Nephron progenitor cell (in vitro differentiated cells): ENCODE measurements around the gene TSR2.

Experiments used
- DNase-seq: peaks from one replicate; pipeline ENCODE4 v3.0.0; 2021
- H3K27ac Mint-ChIP-seq: 2 replicates; pipeline ENCODE4 v1.8.0; 2021; ENCODE audit warnings: mild to moderate bottlenecking, moderate library complexity, mixed read lengths
- H3K27me3 Mint-ChIP-seq: 2 replicates; pipeline ENCODE4 v1.8.0; 2021; ENCODE audit warnings: mild to moderate bottlenecking, low read depth, mixed read lengths; ENCODE audit not compliant: poor library complexity
- H3K36me3 Mint-ChIP-seq: 2 replicates; pipeline ENCODE4 v1.8.0; 2021; ENCODE audit warnings: low read depth, mixed read lengths
- H3K4me1 Mint-ChIP-seq: 2 replicates; pipeline ENCODE4 v1.8.0; 2021; ENCODE audit warnings: mixed read lengths
- H3K4me3 Mint-ChIP-seq: 2 replicates; pipeline ENCODE4 v1.8.0; 2021; ENCODE audit warnings: mild to moderate bottlenecking, moderate library complexity, mixed read lengths
- H3K9me3 Mint-ChIP-seq: 2 replicates; pipeline ENCODE4 v1.8.0; 2021; ENCODE audit warnings: mild to moderate bottlenecking, moderate library complexity, mixed read lengths
- TF ChIP-seq, protein P1 (sequence below): fragments of 200-600 bp; sonication (generic); IDR thresholded peaks from 2 replicates; pipeline ENCODE4 v1.5.0; 2021; ENCODE audit warnings: antibody characterized with exemption

Gene TSR2

DNA sequence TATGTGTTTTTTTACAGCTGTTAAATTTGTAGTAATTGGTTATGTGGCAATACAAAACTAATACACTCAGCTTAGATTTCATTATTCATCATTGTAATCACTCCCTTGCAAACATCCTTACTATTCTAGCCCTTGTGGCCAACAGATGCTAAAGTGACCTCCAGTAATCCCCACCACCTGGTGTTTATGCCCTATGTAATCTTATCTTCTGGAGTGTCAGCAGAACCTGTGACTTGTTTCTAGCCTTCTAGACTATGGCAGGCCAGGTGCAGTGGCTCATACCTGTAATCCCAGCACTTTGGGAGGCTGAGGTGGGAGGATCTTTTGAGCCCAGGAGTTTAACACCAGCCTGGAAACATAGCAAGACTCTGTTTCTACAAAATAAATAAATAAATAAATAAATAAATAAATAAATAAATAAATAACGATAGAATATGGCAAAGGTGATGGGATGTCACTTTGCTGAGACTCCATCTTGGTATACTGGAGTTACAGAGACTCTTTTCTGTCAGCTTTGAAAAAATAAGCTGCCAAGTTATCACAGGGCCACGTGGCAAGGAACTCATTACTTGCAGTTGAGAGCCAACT lies 12.3 kb upstream of the TSR2 start:
- no peak for DNase-seq
- Mint-ChIP-seq H3K9me3 (peaks cover 35% of the 10 kb centered on the region), H3K4me1 (no peaks in the 10 kb centered on the region), H3K27me3 (peaks cover 3% of the 10 kb centered on the region), H3K4me3 (no peak overlapping the region), H3K27ac (no peak overlapping the region), H3K36me3 (no peaks in the 10 kb centered on the region)
- TF ChIP-seq, protein P1, sequence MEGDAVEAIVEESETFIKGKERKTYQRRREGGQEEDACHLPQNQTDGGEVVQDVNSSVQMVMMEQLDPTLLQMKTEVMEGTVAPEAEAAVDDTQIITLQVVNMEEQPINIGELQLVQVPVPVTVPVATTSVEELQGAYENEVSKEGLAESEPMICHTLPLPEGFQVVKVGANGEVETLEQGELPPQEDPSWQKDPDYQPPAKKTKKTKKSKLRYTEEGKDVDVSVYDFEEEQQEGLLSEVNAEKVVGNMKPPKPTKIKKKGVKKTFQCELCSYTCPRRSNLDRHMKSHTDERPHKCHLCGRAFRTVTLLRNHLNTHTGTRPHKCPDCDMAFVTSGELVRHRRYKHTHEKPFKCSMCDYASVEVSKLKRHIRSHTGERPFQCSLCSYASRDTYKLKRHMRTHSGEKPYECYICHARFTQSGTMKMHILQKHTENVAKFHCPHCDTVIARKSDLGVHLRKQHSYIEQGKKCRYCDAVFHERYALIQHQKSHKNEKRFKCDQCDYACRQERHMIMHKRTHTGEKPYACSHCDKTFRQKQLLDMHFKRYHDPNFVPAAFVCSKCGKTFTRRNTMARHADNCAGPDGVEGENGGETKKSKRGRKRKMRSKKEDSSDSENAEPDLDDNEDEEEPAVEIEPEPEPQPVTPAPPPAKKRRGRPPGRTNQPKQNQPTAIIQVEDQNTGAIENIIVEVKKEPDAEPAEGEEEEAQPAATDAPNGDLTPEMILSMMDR, result no peak

DNA sequence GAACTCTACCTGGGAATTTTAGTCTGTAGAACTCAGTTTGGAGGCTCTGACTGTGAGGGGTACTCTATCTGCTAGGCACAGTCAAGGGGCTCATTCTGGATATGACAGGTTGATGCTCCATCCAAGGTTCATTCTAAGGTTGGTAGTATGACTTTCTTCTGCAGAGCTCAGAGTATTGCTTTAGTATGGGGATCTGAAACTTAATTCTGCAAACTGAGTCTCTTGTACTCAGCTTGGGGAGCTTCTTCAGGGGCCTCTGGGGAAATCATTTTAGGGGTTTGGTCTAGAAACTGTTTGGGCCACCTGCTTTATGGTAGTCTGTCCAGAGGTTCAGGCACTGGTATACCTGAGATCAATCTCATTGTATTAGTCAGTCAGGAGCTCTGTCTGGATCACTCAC lies 9.7 kb upstream of the TSR2 start:
- no peak overlapping the region for H3K27ac Mint-ChIP-seq
- peaks cover 30% of the 10 kb centered on the region for H3K9me3 Mint-ChIP-seq
- no peak for DNase-seq
- TF ChIP-seq, protein P1, result no peak
- no peak overlapping the region for H3K4me3 Mint-ChIP-seq
- no peaks in the 10 kb centered on the region for H3K36me3 Mint-ChIP-seq
- H3K27me3 Mint-ChIP-seq, result peaks cover 3% of the 10 kb centered on the region
- H3K4me1 Mint-ChIP-seq, result peaks cover 5% of the 10 kb centered on the region

DNA sequence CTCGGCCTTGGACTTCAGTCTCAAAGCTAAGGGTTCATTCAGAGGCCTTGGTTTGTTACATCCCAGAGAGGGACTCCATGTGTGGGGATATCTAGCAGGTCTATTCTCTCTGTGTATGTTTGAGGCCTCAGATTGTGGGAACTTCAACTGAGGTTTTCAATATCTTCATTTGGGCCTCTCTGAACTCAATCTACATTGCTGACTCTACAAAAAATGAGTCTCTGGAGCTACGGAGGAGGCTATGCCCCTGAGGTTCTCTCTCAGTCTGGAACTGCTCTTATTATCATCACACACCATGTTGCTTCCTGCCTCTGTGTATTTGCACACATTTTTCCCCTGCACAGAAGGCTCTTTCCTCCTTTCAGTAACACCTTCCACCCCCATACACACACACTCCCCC lies 5.1 kb upstream of the TSR2 start:
- TF ChIP-seq, protein P1, result no peak
- no peak for DNase-seq
- Mint-ChIP-seq H3K27me3 (peaks cover 9% of the 10 kb centered on the region), H3K4me3 (no peak overlapping the region), H3K4me1 (peaks cover 9% of the 10 kb centered on the region), H3K9me3 (peaks cover 35% of the 10 kb centered on the region), H3K27ac (peak overlapping the region; percentile 44), H3K36me3 (no peaks in the 10 kb centered on the region)

DNA sequence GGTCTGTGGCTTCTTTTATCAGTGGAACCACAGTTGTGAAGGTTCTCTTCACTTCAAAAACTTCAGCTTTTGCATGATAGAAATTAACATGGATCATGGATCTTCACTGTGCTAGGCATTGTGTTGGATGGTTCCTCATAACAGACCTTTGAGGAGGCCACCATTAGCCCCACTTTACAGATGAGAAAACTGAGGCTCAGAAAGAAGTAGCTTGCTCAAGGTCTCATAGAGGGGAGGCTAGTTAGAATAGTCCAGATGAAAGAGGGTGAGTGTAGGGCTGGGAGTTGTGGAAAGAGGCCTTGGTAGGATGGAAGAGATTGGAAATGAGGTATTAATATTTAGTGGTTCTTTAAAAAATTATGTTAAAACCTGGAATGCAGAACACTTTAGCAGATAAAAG lies 2.6 kb downstream of the TSR2 start:
- DNase-seq, result no peak
- Mint-ChIP-seq H3K4me1 (peaks cover 16% of the 10 kb centered on the region), H3K4me3 (no peak overlapping the region), H3K27me3 (peaks cover 12% of the 10 kb centered on the region), H3K9me3 (peaks cover 59% of the 10 kb centered on the region), H3K36me3 (peaks cover 23% of the 10 kb centered on the region), H3K27ac (no peak overlapping the region)
- TF ChIP-seq, protein P1, result no peak

DNA sequence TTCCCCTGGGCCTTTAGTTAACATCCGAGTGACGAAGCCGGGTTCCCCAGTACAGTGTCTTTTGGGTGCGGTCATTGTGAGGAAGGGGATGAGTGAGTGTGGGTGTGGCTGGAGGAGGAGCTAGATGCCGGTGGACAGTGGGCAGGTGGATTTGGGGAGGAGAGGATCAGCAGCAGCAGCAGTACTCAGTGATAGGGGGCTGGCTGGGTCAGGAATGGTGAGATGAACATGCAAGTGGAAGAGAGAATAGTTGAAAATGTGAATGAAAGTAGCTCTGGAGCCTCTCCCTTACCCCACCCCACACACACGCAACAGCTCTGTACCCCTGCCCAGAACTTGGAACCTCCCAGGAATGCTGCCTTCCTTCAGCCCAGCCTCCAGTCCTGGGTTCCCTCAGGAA lies 4.5 kb downstream of the TSR2 start:
- TF ChIP-seq, protein P1, result no peak
- Mint-ChIP-seq H3K36me3 (peaks cover 35% of the 10 kb centered on the region), H3K4me3 (no peak overlapping the region), H3K27ac (no peak overlapping the region), H3K9me3 (peaks cover 56% of the 10 kb centered on the region), H3K4me1 (peaks cover 16% of the 10 kb centered on the region), H3K27me3 (peaks cover 2% of the 10 kb centered on the region)
- no peak for DNase-seq

DNA sequence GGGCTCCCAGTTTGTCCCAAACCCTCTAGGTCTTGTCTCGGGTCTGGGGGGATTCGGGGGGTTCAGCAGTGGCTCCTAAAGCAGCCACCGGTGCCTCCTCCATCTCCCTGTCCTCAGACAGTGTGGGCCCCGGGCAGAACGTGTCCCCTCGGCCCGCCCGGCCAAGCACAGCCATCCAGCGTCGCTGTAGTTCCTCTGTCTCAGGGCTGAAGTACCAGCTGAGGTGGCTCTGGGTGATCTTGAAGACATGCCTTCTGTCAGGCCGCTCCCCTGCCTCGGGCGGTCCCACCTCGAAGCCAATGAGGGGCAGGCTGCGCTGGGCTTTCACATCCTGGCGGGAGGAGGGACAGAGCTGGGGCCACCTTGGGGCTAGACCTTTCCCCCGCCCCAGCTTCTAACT lies 5.9 kb downstream of the TSR2 start:
- Mint-ChIP-seq H3K4me3 (no peak overlapping the region), H3K36me3 (peaks cover 43% of the 10 kb centered on the region), H3K27me3 (peaks cover 2% of the 10 kb centered on the region), H3K4me1 (peaks cover 12% of the 10 kb centered on the region), H3K27ac (no peak overlapping the region), H3K9me3 (peaks cover 60% of the 10 kb centered on the region)
- no peak for DNase-seq
- TF ChIP-seq, protein P1, result no peak
